OCI-LY3 (cell line): ENCODE data around the gene NKD2.

Experiments used
- EZH2phosphoT487 ChIP-seq: fragments of 200-600 bp; shearing (Covaris generic); IDR thresholded peaks from 2 replicates; pipeline ENCODE4 v1.6.1; 2018; ENCODE audit warnings: antibody characterized with exemption, mixed run types, low read depth
- TF ChIP-seq, protein P1 (sequence below): fragments of 200-600, 300-600 bp; sonication (generic); IDR thresholded peaks from 2 replicates; pipeline ENCODE4 v1.5.1; 2014; ENCODE audit warnings: antibody characterized with exemption, low read length, low read depth

DNA sequence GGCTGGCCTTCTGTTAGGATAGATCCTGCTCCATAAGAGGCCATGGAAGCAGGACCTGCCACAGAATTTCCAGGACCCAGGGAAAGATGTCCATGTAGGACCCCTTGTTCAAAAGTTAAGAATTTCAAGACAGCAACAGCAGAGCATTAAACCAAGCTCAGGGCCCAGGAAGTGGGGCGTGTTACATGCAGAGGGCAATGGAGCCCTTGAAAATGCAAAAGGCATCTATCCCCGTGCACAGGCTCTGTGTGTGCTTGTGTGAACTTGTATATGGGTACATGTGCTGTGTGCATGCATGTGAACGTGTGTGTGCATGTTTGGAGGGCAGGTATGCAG, 14.4 kb upstream of the NKD2 start:
- TF ChIP-seq, protein P1, sequence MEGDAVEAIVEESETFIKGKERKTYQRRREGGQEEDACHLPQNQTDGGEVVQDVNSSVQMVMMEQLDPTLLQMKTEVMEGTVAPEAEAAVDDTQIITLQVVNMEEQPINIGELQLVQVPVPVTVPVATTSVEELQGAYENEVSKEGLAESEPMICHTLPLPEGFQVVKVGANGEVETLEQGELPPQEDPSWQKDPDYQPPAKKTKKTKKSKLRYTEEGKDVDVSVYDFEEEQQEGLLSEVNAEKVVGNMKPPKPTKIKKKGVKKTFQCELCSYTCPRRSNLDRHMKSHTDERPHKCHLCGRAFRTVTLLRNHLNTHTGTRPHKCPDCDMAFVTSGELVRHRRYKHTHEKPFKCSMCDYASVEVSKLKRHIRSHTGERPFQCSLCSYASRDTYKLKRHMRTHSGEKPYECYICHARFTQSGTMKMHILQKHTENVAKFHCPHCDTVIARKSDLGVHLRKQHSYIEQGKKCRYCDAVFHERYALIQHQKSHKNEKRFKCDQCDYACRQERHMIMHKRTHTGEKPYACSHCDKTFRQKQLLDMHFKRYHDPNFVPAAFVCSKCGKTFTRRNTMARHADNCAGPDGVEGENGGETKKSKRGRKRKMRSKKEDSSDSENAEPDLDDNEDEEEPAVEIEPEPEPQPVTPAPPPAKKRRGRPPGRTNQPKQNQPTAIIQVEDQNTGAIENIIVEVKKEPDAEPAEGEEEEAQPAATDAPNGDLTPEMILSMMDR, result no peak
- TF ChIP-seq EZH2phosphoT487, result no peak
